ENCODE data around the gene PKMYT1. TPM values are rescaled to one million over a fixed set of nuclear protein-coding genes. Genes with fewer than 3 reads are reported as not detected.

The PKMYT1 gene
- total and polyA plus RNA-seq, 7 donors, result 0.27 to 3.7 (median 0.84) TPM

- H3K36me3 ChIP-seq (ENCODE audit: insufficient read depth in 1 of 2, low read depth in 1 of 2), result no peaks in the 10 kb centered on the region
- H3K4me3 ChIP-seq, result peak overlapping the region; percentile 34
- intact Hi-C loops (cut with DNase I), result no loop called here
- peaks cover 0 to 74% (median 37%) of the 10 kb centered on the region in 3 donors for H3K27me3 ChIP-seq (ENCODE audit: insufficient read depth in 3 of 3, low read length in 2 of 3)
- TF ChIP-seq, protein P1, sequence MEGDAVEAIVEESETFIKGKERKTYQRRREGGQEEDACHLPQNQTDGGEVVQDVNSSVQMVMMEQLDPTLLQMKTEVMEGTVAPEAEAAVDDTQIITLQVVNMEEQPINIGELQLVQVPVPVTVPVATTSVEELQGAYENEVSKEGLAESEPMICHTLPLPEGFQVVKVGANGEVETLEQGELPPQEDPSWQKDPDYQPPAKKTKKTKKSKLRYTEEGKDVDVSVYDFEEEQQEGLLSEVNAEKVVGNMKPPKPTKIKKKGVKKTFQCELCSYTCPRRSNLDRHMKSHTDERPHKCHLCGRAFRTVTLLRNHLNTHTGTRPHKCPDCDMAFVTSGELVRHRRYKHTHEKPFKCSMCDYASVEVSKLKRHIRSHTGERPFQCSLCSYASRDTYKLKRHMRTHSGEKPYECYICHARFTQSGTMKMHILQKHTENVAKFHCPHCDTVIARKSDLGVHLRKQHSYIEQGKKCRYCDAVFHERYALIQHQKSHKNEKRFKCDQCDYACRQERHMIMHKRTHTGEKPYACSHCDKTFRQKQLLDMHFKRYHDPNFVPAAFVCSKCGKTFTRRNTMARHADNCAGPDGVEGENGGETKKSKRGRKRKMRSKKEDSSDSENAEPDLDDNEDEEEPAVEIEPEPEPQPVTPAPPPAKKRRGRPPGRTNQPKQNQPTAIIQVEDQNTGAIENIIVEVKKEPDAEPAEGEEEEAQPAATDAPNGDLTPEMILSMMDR (IDR thresholded peaks at IDR 0.05), result no peak
- no peak for ATAC-seq
- H3K27ac ChIP-seq, result no peak overlapping the region
- peaks cover 32% of the 10 kb centered on the region for H3K4me1 ChIP-seq
- no peak for DNase-seq
- no peaks in the 10 kb centered on the region for H3K9me3 ChIP-seq
- WGBS, 3 donors, result 50 to 57% (median 51%) methylated on average over 38 to 39 of the region's 39 CpGs
Measured at GRCh38 chr16:2966043-2966807, 14.0 kb downstream of the PKMYT1 start.

GRCh38 chr16:2964475-2965336 lies 15.5 kb downstream of the PKMYT1 start:
- H3K4me3 ChIP-seq, result peak overlapping the region; percentile 53
- H3K36me3 ChIP-seq (ENCODE audit: insufficient read depth in 1 of 2, low read depth in 1 of 2), result no peaks in the 10 kb centered on the region
- ATAC-seq, result no peak
- no peak overlapping the region for H3K27ac ChIP-seq
- H3K9me3 ChIP-seq, result no peaks in the 10 kb centered on the region
- TF ChIP-seq, protein P1 (IDR thresholded peaks at IDR 0.05), result no peak
- intact Hi-C loops (cut with DNase I), result no loop called here
- peaks cover 22% of the 10 kb centered on the region for H3K4me1 ChIP-seq
- H3K27me3 ChIP-seq (ENCODE audit: insufficient read depth in 3 of 3, low read length in 2 of 3), result peaks cover 0 to 80% (median 37%) of the 10 kb centered on the region in 3 donors
- DNase-seq, result peak in 1 of 2 donors; percentile 58
- WGBS, 3 donors, result 1 to 2% (median 1%) methylated on average over 43 to 68 of the region's 68 CpGs

GRCh38 chr16:2963723-2964474 lies 16.3 kb downstream of the PKMYT1 start, which contains the start of gene KREMEN2:
KREMEN2 (plus strand) TSS chr16:2964275; CDS start chr16:2964521, 246 bp downstream.
- peak in 1 of 2 donors; percentile 50 for DNase-seq
- intact Hi-C loops (cut with DNase I), result no loop called here
- Histone ChIP-seq H3K27me3 (ENCODE audit: insufficient read depth in 3 of 3, low read length in 2 of 3) (peaks cover 0 to 87% (median 37%) of the 10 kb centered on the region in 3 donors), H3K9me3 (no peaks in the 10 kb centered on the region), H3K36me3 (ENCODE audit: insufficient read depth in 1 of 2, low read depth in 1 of 2) (no peaks in the 10 kb centered on the region), H3K4me3 (peak within 1 kb of the TSS; percentile 53), H3K27ac (no peak within 1 kb of the TSS), H3K4me1 (peaks cover 22% of the 10 kb centered on the region)
- TF ChIP-seq, protein P1 (IDR thresholded peaks at IDR 0.05), result no peak
- ATAC-seq, result no peak
- WGBS, 3 donors, result 0 to 1% (median 1%) methylated on average over 33 to 60 of the region's 60 CpGs

DNA sequence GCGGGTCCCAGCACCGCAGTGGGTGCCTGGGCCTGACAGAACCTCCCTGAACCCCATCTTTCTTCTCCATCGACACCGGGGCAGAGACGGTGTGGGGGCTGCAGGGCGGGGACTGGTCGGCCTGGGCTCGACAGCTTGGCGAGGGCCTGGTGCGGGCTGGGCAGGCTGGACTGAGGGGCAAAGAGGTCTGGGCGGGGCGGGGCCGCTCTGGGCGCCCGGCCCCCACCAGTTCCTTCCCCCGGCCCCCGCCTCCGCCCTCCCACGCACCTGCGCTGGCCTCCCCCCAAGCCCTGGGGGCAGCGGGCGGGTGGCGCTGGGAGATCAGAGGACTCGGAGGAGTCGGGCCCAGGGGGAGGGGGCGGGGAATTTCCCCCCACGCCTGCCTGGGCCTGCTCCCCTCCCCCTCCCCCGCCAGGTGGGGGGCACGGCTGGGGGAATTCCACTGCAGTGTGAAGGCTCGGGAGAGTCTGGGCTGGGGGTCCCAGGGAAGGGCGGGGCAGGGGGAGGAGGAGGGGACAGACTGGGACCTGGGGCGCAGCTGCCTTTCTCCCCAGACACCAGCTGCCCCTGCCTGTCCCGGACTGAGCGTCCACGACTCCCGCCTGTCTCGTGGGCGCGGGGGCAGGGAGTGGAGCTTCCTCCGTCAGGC lies 17.0 kb downstream of the PKMYT1 start:
- Histone ChIP-seq H3K4me3 (peak overlapping the region; percentile 53), H3K27ac (no peak overlapping the region), H3K4me1 (peaks cover 22% of the 10 kb centered on the region), H3K27me3 (ENCODE audit: insufficient read depth in 3 of 3, low read length in 2 of 3) (peaks cover 0 to 83% (median 37%) of the 10 kb centered on the region in 3 donors), H3K36me3 (ENCODE audit: insufficient read depth in 1 of 2, low read depth in 1 of 2) (no peaks in the 10 kb centered on the region), H3K9me3 (no peaks in the 10 kb centered on the region)
- WGBS, 3 donors, result 2 to 5% (median 3%) methylated on average over 12 to 39 of the region's 40 CpGs
- TF ChIP-seq, protein P1 (IDR thresholded peaks at IDR 0.05), result no peak
- intact Hi-C loops (cut with DNase I), result no loop called here
- ATAC-seq (no peak), DNase-seq (peak in 1 of 2 donors; percentile 51)
